HUES48 (cell line): ENCODE data around the gene ST6GALNAC1.

ENCODE experiments used
- H3K27ac ChIP-seq: one replicate; pipeline ENCODE4 v1.7.0; 2013; ENCODE audit warnings: low read depth, low read length, inconsistent platforms
- H3K27me3 ChIP-seq: 2 replicates; pipeline ENCODE4 v1.6.1; 2013; ENCODE audit warnings: mild to moderate bottlenecking, low read length; ENCODE audit not compliant: control insufficient read depth, insufficient read depth
- H3K36me3 ChIP-seq: 2 replicates; pipeline ENCODE4 v1.6.1; 2013; ENCODE audit warnings: low read length; ENCODE audit not compliant: control insufficient read depth, insufficient read depth
- H3K4me1 ChIP-seq: 2 replicates; pipeline ENCODE4 v1.6.1; 2013; ENCODE audit warnings: mild to moderate bottlenecking, low read length; ENCODE audit not compliant: control insufficient read depth, insufficient read depth
- H3K4me3 ChIP-seq: 2 replicates; pipeline ENCODE4 v1.5.1; 2013; ENCODE audit warnings: mild to moderate bottlenecking, low read depth, low read length
- H3K9ac ChIP-seq: 2 replicates; pipeline ENCODE4 v1.6.1; 2013; ENCODE audit warnings: mild to moderate bottlenecking, low read depth, low read length, moderate library complexity
- H3K9me3 ChIP-seq: 2 replicates; pipeline ENCODE4 v1.6.1; 2013; ENCODE audit warnings: low read length; ENCODE audit not compliant: control insufficient read depth, insufficient read depth

The ST6GALNAC1 gene

GRCh38 chr17:76643553-76644148 is at the start of gene ST6GALNAC1:
Gene ST6GALNAC1, minus strand, starts transcription at chr17:76643757. Its CDS starts 119 bp downstream, at chr17:76643638.
- Histone ChIP-seq H3K4me3 (no peak within 1 kb of the TSS), H3K9me3 (no peaks in the 10 kb centered on the region), H3K27me3 (no peaks in the 10 kb centered on the region), H3K36me3 (no peaks in the 10 kb centered on the region), H3K27ac (no peak within 1 kb of the TSS), H3K4me1 (peaks cover 15% of the 10 kb centered on the region), H3K9ac (no peak within 1 kb of the TSS)

GRCh38 chr17:76691379-76692191 is 48.0 kb upstream of the ST6GALNAC1 start:
- no peak overlapping the region for H3K4me3 ChIP-seq
- H3K4me1 ChIP-seq: peaks cover 7% of the 10 kb centered on the region; the same call in 1 of the 2 replicates
- H3K27ac ChIP-seq: no peak overlapping the region
- no peak overlapping the region for H3K9ac ChIP-seq
- H3K36me3 ChIP-seq: no peaks in the 10 kb centered on the region
- no peaks in the 10 kb centered on the region for H3K9me3 ChIP-seq
- H3K27me3 ChIP-seq: no peaks in the 10 kb centered on the region

GRCh38 chr17:76690596-76691280 is 47.2 kb upstream of the ST6GALNAC1 start:
- peaks cover 7% of the 10 kb centered on the region; the same call in 1 of the 2 replicates for H3K4me1 ChIP-seq
- H3K9ac ChIP-seq: no peak overlapping the region
- H3K27ac ChIP-seq: no peak overlapping the region
- H3K9me3 ChIP-seq: no peaks in the 10 kb centered on the region
- H3K36me3 ChIP-seq: no peaks in the 10 kb centered on the region
- no peaks in the 10 kb centered on the region for H3K27me3 ChIP-seq
- H3K4me3 ChIP-seq: no peak overlapping the region

- no peak overlapping the region for H3K27ac ChIP-seq
- peaks cover 7% of the 10 kb centered on the region; the same call in 1 of the 2 replicates for H3K4me1 ChIP-seq
Measured at GRCh38 chr17:76689859-76690258, 46.3 kb upstream of the ST6GALNAC1 start.

GRCh38 chr17:76688165-76688622 is 44.6 kb upstream of the ST6GALNAC1 start:
- no peak overlapping the region for H3K27ac ChIP-seq
- H3K4me1 ChIP-seq: peaks cover 13% of the 10 kb centered on the region
- no peak overlapping the region for H3K4me3 ChIP-seq
- H3K9me3 ChIP-seq: no peaks in the 10 kb centered on the region
- no peak overlapping the region for H3K9ac ChIP-seq
- no peaks in the 10 kb centered on the region for H3K36me3 ChIP-seq
- no peaks in the 10 kb centered on the region for H3K27me3 ChIP-seq

More at GRCh38 chr17:76689859-76690258, 46.3 kb upstream of the ST6GALNAC1 start:
- Histone ChIP-seq H3K4me3 (no peak overlapping the region), H3K27me3 (no peaks in the 10 kb centered on the region), H3K9ac (no peak overlapping the region), H3K9me3 (no peaks in the 10 kb centered on the region), H3K36me3 (no peaks in the 10 kb centered on the region)

- H3K9ac ChIP-seq: no peak overlapping the region
Measured at GRCh38 chr17:76687298-76688164, 44.0 kb upstream of the ST6GALNAC1 start.

GRCh38 chr17:76686538-76687297 is 43.2 kb upstream of the ST6GALNAC1 start:
- Histone ChIP-seq H3K27me3 (no peaks in the 10 kb centered on the region), H3K9me3 (no peaks in the 10 kb centered on the region), H3K9ac (no peak overlapping the region), H3K4me3 (no peak overlapping the region), H3K36me3 (no peaks in the 10 kb centered on the region), H3K4me1 (peaks cover 13% of the 10 kb centered on the region), H3K27ac (no peak overlapping the region)

More at GRCh38 chr17:76687298-76688164, 44.0 kb upstream of the ST6GALNAC1 start:
- Histone ChIP-seq H3K27ac (no peak overlapping the region), H3K4me3 (no peak overlapping the region), H3K9me3 (no peaks in the 10 kb centered on the region), H3K4me1 (peaks cover 13% of the 10 kb centered on the region), H3K36me3 (no peaks in the 10 kb centered on the region), H3K27me3 (no peaks in the 10 kb centered on the region)

GRCh38 chr17:76685846-76686245 is 42.3 kb upstream of the ST6GALNAC1 start:
- H3K4me3 ChIP-seq: no peak overlapping the region
- H3K36me3 ChIP-seq: no peaks in the 10 kb centered on the region
- H3K4me1 ChIP-seq: peaks cover 13% of the 10 kb centered on the region
- H3K27ac ChIP-seq: no peak overlapping the region
- no peaks in the 10 kb centered on the region for H3K9me3 ChIP-seq
- no peak overlapping the region for H3K9ac ChIP-seq
- H3K27me3 ChIP-seq: no peaks in the 10 kb centered on the region

GRCh38 chr17:76685366-76685765 is 41.8 kb upstream of the ST6GALNAC1 start:
- Histone ChIP-seq H3K9ac (no peak overlapping the region), H3K27ac (no peak overlapping the region), H3K36me3 (no peaks in the 10 kb centered on the region), H3K4me3 (no peak overlapping the region), H3K9me3 (no peaks in the 10 kb centered on the region), H3K4me1 (peaks cover 13% of the 10 kb centered on the region), H3K27me3 (no peaks in the 10 kb centered on the region)

GRCh38 chr17:76684756-76685155 is 41.2 kb upstream of the ST6GALNAC1 start:
- peaks cover 13% of the 10 kb centered on the region for H3K4me1 ChIP-seq
- no peaks in the 10 kb centered on the region for H3K9me3 ChIP-seq
- H3K27ac ChIP-seq: no peak overlapping the region
- H3K27me3 ChIP-seq: no peaks in the 10 kb centered on the region
- H3K36me3 ChIP-seq: no peaks in the 10 kb centered on the region
- no peak overlapping the region for H3K4me3 ChIP-seq
- no peak overlapping the region for H3K9ac ChIP-seq
